Stimulated activated CD8-positive, alpha-beta memory T cell treated with anti-CD3 and anti-CD28 coated beads, Interleukin-12 subunit alpha, Interleukin-12 subunit beta, amount 100 ng/mL, for 24 hours (primary cell): ENCODE results near the gene SPRR2F.

Experiments
- DNase-seq: peaks from one replicate; pipeline ENCODE4 v3.0.0-alpha.2; 2020; ENCODE audit errors: extremely low read depth

SPRR2F gene

DNA sequence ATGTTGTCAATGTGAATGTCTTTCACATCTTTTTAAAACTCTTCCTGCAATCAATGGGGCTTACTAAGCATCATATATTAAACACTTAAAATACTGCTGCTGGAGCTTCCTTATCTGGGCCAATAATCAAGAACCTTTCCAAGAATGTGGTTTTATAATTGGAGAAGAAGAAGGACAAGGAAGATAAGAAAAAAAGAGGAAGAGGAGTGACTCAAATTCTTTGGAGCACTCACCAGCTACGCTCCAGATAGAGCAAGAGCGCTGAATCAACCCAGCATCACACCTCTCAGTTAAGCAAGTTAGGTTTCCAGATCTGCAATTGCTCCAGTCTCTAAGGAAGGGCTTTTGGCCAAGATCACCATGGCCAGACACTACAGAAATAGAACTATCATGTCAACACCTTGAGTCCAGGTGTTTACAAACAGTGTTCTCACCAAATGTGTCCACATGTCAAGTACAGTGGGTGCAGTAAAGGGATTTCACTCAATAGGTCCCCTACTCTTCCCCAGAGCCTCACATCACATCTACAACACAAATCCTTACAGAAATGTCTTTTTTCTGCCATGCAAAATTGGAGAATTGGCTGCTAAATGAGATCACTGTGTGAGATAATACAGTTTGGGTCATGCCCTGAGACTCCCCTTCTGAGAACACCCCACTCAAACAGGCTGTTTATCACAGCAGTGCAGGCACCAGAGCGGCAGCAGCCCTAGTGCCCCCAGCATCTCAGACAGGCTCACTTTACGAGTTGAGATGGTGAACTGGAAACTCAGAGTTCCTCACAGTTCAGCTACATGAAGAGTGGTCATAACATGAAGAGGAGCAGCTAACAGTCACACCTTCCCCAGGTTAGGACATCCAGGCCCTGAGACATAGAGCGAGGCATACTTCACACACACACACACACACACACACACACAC, 40.2 kb downstream of the SPRR2F start:
- DNase-seq = no peak

DNA sequence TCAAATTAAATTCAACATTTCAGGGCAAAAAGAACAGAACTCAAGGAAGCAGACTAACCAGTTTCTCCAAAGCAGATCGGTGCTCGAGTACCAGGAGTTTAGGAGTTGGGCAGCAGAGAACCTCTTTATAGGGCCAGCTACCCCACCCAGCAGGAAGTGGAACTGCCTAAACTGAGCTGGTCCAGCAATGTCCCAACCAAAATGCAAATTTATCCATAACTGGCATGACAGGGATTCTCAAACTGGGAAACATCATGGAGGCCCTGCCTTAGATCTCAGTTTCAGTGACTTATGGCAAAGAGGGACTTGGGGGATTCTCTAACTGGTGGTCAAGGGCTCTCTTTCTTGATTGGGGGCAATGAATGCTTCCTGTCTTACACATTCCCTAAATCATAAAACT, 41.8 kb downstream of the SPRR2F start, which contains the start of gene SPRR2B:
SPRR2B (minus strand) TSS at position 101 of the 400 bp plus-strand sequence. CDS start 772 bp downstream, outside the sequence.
- no peak for DNase-seq

DNA sequence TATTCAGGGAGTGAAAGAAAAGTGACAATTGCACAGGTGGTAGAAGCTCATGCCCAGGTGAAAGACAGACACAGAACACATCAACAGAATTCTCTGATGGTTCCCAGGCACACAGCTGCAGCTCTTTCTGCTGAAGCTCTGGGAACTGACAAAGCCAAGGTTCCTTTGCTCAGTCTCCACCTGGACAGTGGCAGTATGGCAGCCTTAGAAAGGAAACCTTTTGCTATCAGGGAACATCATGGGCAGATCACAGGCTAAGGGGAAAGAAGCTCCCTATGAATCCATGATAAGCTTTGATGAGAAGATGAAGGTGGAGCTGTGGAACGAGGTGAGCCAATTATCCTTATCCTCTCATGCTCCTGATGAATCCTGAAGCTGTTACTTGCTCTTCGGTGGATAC, 43.1 kb downstream of the SPRR2F start:
- no peak for DNase-seq
